ENCODE results near the gene GAS2.
"Not testable (repeated sequence)": the region's sequence is repeated elsewhere in the genome, so short reads cannot be mapped to it uniquely, and the experiment has no call there.

GAS2 gene

DNA sequence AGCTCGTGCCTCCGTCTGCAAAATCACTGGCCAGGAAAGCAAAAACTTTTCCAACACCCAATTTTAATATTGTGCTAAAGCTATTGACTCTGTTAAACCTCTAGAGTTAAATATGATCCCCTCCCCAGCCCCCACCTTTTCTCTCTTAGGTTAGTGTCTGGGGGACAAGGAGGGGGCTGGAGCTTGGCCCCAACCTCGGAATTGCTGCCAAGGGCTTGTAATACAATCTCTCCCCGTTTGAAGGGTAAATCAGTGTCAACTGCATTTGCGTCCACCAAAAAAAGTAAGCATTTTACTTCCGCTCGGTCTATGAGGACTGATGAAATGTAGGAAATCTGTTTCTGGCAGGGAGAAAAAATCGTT is at the start of gene GAS2:
Gene GAS2, plus strand, starts transcription at position 287 of the 363 bp plus-strand sequence. CDS start 8,259 bp downstream, outside the sequence.
- DNase-seq (ENCODE audit: low spot score) (no peak), FAIRE-seq (no peak)

DNA sequence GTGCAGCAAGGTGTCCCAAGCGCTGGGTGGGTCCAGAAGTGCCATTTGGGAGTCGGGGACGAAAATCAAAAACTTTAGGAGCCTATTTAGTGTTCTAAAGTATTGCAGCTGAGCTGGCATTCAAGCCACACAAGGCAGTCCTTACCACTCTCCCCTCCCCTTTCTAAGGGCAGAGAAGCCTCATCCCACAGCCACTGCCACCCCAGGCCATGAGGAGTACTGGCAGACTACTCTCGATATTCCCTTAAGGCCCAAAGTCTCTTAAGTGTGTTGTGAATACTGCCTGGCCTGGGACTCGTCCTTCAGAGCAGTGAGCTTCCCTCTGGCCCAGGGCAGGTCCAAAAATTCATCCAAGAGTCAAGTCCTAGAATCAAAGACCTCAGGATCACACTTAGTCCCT is 48.5 kb upstream of the GAS2 start:
- FAIRE-seq: no peak

DNA sequence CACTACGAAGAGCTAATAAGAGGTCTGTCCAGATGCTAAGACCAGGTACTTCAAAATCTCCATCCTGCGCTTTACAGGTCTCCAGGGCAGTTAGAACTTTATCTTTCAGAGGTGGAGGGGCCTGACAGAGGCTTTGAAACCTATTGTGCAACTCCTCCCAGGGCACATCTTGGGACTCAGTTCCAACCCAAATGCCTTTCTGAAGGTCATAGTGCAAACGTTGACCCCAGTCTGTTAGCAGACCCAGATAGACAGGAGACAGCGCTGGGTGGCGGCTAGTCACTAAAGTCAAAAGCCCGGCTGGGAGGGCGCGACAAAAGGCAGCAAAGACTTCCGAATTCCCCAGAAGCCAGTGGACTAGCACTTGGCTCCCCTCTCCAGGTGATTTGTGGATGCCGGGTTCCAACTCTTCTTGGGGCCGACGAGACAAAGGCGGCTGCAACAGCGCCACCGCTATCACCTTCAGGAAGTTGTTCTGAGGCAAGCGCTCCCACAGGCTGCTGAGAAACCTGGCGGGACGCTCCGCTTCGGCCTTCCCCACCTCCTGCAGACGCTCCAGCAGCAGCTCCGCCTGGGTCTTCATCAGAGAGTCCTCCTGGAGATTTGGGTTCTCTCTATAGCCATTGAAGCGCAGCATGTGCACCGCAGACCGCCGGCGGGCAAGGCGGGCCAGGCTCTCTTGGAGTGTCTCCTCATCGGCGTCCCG is 41.5 kb upstream of the GAS2 start:
- FAIRE-seq: no peak

More for the DNA sequence above, 48.5 kb upstream of the GAS2 start:
- no peak for DNase-seq (ENCODE audit: low spot score)

DNA sequence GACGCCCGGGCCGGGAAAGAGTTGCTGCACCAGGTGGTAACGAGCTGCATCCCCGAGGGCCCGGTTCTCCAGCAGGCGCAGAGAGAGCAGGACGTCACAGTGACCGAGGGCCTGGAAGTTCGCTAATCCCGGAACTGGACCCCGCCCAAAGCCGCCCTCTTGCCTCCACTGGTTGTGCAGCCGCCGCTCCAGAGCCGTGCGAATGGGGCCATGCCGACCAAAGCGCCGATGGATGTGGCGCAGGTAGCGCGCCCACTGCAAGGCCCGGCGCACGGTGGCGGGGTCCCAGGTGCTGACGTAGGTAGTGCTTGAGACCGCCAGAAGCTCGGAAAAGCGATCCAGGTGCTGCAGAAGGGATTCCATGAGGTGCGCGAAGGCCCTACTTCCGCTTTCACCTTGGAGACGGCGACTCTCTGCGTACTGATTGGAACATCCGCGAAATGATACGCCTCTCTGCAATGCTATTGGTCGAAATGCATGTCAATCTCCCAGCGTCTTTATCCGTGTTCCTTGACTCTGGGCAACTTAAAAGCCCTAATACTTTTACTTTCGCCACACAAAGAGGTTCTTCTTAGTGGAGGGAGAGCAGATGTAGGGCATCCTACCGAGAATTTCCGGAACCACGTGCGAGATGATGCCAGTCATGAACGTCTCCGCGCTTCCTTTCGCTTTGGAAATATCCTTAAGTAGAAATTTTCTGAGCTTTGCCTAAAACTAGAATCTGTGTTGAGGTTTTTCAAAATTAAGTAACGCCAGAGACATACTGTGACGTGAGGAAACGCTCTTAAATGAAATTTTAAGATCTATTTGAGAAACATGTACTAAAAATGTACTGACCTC is 40.7 kb upstream of the GAS2 start, which contains the start of gene FANCF:
Gene FANCF, minus strand, starts transcription at position 376 of the 840 bp plus-strand sequence. Its CDS starts 13 bp downstream, at position 363.
- DNase-seq (ENCODE audit: low spot score) (peak; percentile 92), FAIRE-seq (no peak)

More for the DNA sequence above, 41.5 kb upstream of the GAS2 start:
- peak; percentile 67 for DNase-seq (ENCODE audit: low spot score)

DNA sequence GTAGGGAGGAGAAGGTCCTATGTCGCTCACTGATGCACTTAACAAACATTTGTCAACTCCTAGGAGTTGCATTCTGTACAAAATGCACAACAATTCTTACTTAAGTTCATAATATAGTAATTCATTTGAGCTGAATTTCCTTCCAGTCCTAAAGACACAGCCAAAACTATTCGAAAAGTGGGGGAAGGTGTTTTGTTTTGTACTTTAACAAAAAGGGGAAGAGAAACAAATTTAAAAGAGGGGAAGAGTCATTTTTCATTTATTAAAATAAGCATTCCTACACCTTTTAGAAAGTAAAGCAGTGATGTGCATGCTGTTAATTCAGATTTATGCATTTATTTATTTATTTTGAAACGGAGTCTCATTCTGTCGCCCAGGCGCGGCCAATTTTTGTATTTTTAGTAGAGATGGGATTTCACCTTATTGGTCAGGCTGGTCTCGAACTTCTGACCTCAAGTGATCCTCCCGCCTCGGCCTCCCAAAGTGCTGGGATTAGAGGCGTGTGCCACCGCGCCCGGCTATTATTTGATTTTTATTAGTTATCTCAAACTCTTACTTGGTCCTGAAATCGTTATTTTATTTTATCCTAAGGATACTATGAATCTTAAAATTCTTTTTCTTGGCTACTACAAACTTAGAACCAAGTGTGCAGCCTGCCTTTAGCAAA is 39.7 kb upstream of the GAS2 start:
- DNase-seq (ENCODE audit: low spot score): no peak

DNA sequence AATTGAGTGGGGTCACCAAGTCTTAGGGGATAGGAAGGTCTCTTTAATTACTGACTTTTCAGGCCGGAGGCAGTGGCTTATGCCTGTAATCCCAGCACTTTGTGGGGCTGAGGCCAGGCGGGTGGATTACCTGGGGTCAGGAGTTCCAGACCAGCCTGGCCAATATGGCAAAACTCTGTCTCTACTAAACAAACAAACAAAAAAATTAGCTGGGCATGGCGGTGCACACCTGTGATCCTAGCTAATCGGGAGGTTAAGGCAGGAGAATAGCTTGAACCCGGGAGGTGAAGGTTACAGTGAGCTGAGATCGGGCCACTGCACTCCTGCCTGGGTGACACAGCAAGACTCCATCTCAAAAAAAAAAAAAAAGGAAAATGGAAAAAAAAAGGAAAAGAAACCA is 39.0 kb upstream of the GAS2 start:
- FAIRE-seq (no peak), DNase-seq (ENCODE audit: low spot score) (no peak)

More for the DNA sequence above, 39.7 kb upstream of the GAS2 start:
- FAIRE-seq: no peak

DNA sequence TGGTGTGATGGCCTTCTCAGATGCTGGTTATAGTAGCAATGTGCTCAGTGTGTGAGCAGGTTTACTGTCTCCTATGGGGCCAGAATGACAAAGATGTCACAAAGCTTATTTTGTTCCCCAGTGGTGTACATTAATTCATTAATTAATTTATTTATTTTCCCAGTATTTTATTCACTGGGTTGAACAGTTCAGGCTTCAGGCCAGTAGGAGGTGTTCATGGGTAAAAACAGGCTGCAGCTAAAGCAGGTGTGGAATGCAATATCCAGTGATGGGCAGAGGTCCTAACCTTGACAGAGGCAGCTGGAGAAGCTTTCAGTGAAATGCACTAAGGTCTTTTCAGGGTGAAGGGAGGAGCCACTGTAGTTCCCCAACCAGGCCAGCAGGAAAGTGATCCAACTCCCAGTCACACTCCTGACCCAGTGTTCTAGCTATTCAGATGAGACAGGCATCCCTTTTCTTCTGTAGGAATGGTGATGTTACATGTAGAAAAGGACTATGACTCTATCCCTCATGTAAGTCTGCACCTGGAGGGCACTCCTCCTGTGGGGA is 33.0 kb upstream of the GAS2 start:
- FAIRE-seq (no peak), DNase-seq (ENCODE audit: low spot score) (no peak)

DNA sequence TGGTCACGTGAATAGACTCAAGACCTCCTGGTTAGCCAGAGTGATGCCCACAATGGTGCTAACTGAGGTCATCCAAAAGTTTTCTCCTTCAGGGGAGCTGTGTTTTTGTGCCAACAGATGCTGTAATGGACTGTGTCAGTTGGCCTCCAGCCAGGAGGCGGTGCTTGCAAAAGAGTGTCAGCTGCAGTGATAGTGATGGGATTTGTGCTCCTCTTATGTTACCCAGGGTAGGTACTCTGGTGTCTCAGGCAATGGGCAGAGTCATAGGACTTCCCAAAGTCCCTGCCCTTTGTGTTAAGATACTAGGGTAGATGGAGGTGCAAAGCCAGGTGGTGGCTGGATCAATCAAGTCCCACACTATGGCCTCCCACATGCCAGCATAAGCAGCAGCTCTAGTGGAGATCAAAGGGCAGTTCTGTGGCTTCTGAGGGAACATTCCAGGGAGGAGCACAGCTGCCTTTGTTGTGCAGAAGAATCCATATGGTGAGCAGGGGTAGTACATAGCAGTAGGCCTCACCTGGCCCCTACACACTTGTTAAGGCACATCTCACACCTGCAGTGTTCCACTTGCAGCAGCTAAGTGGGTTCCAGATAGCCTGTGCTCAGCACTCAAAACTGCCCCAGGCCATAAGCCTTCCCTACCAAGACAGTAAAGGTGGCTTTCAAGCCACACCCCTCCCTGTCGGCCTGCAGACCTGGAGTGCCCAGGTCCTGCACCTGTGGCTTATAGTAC is 31.3 kb upstream of the GAS2 start:
- DNase-seq (ENCODE audit: low spot score) (peak; percentile 8), FAIRE-seq (no peak)

DNA sequence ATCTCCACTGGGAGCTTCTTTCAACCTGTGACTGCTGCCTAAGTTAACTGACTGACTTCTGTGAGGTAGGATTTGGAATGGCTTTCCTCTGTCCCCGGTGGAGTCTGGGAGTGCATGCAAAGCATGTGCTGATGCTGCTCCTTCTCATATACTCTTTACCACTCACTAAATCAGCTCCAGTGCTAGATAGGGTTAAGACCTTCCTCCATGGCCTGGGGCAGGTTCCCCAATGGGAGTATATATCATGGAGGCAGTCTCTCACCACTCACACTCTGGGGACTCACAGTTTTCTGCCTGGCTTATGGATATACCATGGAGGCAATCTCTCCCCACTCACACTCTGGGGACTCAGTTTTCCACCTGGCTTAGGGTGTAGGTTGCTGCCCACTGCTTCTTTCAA is 30.7 kb upstream of the GAS2 start:
- DNase-seq (ENCODE audit: low spot score) (no peak), FAIRE-seq (no peak)

DNA sequence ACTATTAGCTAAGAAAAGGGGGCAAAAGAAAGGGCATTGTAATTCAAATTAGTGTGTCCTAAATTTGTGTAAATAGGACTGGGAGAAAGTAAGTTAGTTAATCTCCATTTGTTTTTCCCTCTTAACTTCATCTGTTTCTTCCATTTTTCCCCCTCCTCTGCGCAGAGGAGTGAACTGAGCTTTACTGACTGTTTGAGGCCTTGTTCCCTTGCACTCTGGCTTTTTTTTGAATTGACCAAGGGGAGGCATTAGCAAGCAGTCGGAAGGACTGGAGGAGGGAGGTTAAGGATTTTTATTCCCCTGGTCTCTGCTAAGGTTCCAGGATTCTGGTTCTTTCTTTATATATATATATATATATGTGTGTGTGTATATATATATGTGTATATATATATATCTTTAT is 25.5 kb upstream of the GAS2 start:
- no peak for FAIRE-seq

DNA sequence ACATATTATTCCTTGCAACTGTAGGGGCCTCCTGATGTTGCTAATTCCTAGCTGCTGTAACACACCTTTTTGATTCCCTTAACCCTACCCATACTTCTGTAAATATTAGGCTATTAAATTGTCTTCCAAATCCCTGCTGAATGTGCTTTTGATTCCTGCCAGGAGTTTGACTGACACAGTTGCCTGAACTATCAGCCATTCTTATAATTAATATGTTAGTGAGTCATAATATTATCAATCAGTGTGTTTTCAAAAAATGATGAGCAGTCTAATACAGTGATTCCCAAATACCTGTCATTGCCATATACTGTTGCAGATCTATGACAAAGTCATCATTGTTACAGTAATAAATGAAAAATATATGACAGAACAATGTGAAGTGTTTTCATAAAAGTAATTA is 24.9 kb upstream of the GAS2 start:
- no peak for FAIRE-seq
- DNase-seq (ENCODE audit: low spot score): no peak

More for the DNA sequence above, 25.5 kb upstream of the GAS2 start:
- no peak for DNase-seq (ENCODE audit: low spot score)

DNA sequence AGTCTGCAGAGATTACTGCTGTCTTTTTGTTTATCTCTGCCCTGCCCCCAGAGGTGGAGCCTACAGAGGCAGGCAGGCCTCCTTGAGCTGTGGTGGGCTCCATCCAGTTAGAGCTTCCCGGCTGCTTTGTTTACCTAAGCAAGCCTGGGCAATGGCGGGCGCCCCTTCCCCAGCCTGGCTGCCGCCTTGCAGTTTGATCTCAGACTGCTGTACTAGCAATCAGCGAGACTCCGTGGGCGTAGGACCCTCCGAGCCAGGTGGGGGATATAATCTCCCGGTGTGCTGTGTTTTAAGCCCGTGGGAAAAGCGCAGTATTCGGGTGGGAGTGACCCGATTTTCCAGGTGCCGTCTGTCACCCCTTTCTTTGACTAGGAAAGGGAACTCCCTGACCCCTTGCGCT is 14.1 kb upstream of the GAS2 start:
- not testable (repeated sequence) for DNase-seq (ENCODE audit: low spot score); FAIRE-seq

DNA sequence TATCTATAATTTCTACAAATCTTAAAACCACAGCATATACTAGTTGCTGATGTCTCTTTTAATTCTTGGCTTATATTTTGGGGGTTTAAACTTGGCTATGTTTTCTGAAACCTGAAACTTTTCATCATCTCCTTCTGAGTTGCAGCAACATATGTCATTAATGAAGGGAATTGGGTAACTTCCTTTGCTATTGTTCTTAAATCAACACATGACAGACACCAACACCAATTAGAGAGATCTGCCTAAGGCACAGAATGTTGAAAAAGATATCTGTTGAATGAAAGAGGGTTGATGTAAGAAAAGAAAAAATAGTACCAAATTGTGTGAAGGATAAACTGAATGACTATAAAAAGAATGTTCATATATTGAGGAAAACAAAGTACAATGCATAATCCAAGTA is 10.3 kb upstream of the GAS2 start:
- FAIRE-seq (no peak), DNase-seq (ENCODE audit: low spot score) (no peak)

DNA sequence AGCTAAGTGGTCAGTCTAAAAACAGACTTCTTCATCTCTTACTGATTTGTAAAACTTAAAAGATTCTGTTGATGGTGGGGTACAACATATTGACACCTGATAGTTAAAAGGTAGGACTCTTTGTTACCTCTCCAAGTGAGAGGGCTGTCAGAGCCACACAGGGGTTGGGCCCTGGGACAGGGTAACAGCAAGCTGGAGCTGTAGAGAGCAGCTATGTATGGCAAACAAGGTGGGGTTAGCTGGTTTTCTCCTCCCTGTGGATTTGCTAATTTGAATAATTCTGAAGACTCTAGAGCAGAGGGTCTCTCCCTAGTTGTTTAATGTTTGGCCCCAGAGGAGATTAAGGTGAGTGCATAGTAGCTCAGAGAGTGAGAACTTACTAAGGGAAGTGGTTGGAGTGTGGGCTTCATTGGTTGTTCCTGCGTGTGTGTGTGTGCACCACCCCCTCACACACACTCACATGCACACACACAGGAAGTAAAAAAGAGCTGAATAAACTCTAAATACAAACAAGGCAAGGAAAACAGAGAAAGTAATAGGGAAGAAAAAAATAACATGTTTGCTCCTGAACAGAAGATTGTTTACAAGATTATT is 9.2 kb upstream of the GAS2 start:
- FAIRE-seq: no peak
- no peak for DNase-seq (ENCODE audit: low spot score)

DNA sequence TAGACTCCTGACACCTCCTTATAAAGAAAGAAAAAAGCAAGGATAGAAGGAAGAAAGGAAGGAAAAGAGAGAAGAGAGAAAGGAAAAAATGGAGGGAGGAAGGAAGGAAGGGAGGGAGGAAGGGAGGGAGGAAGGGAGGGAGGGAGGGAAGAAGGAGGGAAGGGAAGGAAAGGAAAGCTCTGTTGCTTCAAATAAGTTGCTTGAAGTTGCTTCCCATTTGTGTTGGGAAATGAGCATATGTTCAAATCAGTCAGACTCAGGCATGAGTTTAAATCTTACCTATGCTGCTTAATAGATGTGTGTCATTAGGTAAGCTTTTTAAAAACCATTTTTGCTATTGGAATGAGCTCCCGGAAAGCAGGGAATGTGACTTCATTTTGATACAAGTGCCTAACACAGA is 6.6 kb upstream of the GAS2 start:
- DNase-seq (ENCODE audit: low spot score): no peak
- FAIRE-seq: no peak

DNA sequence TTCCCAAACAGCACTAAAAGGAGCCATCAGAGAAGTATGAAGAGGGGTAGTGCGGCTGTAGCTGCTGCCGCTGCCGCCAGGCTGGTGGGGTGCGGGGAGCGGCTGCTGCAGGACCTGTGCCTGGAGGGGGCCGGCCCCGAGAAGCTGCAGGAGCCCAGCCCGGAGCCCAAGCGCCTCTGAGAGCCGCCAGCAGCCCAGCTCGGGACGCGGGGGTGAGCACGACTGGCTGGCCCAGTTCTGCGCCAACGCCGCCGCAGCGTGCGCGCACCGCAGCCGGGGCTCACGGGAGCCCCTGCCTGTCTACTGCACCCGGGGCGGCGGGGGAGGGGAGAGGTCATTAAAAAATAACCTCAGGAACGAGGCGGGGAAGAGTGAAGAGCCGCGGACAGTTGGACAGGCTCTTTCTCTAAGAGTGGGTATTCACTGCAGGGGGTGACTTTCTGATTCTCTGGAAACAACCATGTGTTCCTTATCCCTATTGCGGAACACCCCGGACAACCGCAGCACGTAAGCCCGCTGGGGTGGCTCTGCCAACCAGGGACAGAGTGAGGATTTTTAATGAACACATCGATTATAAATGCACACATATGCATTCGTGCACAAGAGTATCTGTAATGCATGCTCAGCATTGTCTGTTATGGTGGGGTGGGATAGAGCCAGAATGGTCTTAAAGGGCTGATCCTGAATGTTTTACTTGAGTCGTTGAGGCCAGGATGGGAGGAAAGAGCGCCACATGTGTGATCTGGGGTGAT is 453 bp downstream of the GAS2 start:
- DNase-seq (ENCODE audit: low spot score): peak; percentile 62

DNA sequence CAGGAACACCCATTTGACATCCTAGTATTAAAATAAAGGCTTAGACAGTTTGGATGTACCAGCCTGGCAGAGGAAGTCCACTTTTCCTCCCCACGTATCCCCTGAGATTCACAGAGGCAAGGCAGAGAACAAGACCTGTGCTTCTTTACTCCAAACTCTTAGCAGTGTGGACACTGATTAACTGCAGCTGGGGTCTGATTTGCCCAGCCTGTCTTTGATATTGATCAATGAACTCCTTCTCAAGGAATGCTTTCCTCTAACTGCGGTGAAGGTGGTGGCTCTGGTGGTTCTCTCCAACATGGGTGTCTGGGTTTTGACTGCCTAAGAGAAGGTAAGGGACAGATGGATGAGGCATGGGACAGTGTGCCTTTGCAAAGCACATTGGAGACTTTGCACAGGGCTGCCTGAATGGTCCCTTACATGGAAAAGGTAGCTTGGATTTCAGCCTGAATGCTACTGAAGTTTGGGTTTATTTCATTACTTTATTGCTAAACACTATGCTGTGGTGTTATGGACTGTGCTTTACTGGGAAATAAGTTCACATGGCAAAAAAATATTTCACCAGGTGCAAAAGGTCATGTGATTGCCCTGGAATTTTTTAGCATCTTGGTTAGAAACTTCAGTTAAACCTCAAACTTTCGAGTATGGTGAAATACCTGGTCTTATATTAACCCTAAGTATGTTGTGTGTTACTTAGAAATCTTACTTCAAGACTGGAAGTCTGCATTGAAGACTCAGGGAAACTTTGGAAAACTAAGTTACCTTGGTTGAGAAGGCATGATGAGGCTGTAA is 1.8 kb downstream of the GAS2 start:
- FAIRE-seq (no peak), DNase-seq (ENCODE audit: low spot score) (no peak)

More for the DNA sequence above, 453 bp downstream of the GAS2 start:
- FAIRE-seq: no peak

DNA sequence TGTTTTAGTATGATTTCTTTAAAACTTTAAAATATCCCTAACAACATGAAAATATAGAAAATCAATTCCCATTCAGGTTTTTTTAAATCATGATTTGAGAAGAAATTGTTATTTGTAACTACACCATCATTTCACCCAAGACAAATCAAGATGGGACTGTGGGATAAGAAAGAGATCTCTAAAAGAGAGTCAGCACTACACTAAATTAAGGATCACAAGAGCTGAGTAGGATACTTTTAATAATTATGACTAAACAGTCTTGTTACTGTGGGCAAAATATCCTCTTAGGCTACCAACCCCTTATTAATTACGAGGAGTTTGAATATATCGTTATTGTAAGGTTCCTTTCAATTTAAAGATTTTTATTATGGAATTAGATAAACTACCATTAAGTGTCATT is 3.0 kb downstream of the GAS2 start:
- no peak for DNase-seq (ENCODE audit: low spot score)
- FAIRE-seq: no peak

DNA sequence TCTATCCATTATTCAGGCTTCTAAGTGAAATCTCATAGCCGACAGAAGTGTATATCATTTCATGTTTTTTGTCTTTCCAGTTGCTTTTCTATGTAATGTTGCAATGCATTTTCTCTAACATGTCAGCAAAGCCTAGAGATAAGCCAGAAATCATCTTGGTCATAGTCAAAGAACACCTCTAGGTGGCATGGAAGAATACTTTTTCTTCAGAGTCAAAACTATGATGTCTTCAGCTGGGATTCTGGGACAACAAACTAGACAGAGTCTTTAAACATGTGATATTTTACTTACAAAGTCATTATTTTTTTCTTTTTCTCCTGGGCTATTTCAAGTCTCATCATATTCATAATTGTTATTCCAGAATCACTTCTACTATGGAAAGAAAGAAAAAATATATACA is 4.4 kb downstream of the GAS2 start:
- FAIRE-seq: no peak
- DNase-seq (ENCODE audit: low spot score): peak; percentile 5

Measured in urothelium cell line (cell line).